ENCODE data around the gene SBNO2. TPM values are rescaled to one million over a fixed set of nuclear protein-coding genes. Genes with fewer than 3 reads are reported as not detected.

Gene SBNO2
- total and polyA plus RNA-seq, 2 donors (not counting 3 experiments of a cell fraction or from before 2014, with no cell fraction given), result 31.4 to 65.7 TPM

DNA sequence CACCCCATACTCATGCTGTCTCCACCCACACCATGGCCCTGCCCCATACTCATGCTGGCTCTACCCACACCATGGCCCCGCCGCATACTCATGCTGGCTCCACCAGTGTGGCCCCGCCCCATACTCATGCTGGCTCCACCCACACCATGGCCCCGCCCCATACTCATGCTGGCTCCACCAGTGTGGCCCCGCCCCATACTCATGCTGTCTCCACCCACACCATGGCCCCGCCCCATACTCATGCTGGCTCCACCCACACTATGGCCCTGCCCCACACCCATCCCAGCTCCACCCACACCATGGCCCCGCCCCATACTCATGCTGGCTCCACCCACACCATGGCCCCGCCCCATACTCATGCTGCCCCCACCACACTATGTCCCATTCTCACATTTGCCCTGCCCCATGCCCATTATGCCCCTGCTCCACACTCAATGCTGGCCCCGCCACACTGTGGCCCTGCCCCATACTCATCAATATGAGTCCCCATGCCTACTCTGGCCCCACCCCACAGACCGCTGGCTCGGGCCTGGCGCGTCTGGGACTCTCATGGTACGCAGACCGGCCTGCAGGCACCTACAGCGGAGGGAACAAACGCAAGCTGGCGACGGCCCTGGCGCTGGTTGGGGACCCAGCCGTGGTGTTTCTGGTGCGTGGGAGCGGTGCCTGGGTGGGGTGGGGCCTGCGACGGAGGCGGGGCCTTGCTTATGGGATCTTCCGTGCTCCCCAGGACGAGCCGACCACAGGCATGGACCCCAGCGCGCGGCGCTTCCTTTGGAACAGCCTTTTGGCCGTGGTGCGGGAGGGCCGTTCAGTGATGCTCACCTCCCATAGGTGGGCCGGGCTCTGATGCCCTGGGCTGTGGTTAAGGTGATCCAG lies 110.8 kb downstream of the SBNO2 start:
- Histone ChIP-seq H3K4me3 (replicated peaks in 1 of 3; ENCODE audit: insufficient read depth in 1 of 3, low read depth in 1 of 3, low read length in 3 of 3) (no peak overlapping the region), H3K9me1 (replicated peaks; ENCODE audit: control insufficient read depth, extremely low read depth, insufficient read depth, low read length) (no peaks in the 10 kb centered on the region), H2AFZ (ENCODE audit: low read depth, low read length) (no peak overlapping the region), H3K9me3 (replicated peaks; ENCODE audit: control insufficient read depth, insufficient read depth, low read length) (no peaks in the 10 kb centered on the region), H3K27ac (ENCODE audit: insufficient read depth, low read depth, low read length) (no peak overlapping the region), H3K79me2 (ENCODE audit: control insufficient read depth, insufficient read depth, low read length) (no peaks in the 10 kb centered on the region), H3K36me3 (ENCODE audit: control insufficient read depth in 2 of 2, extremely low read depth in 1 of 2, insufficient read depth in 2 of 2, low read length in 2 of 2) (no peaks in the 10 kb centered on the region), H3K9ac (replicated peaks; ENCODE audit: extremely low read depth, insufficient read depth, low read length) (no peak overlapping the region), H4K20me1 (replicated peaks; ENCODE audit: control insufficient read depth, extremely low read depth, insufficient read depth, low read length) (no peaks in the 10 kb centered on the region), H3K4me2 (ENCODE audit: insufficient read depth, low read length) (no peak overlapping the region), H3K4me1 (ENCODE audit: control insufficient read depth, extremely low read depth, insufficient read depth, low read length) (peaks cover 22% of the 10 kb centered on the region), H3K27me3 (ENCODE audit: control insufficient read depth in 2 of 2, insufficient read depth in 2 of 2, low read length in 2 of 2) (no peaks in the 10 kb centered on the region)
- dilution Hi-C loops (cut with MboI; ENCODE audit: extremely low pct_ligation_motif_present, low sequenced_read_pairs) (no loop called here), intact Hi-C loops (cut with micrococcal nuclease) (no loop called here)
- TF ChIP-seq, protein P1, sequence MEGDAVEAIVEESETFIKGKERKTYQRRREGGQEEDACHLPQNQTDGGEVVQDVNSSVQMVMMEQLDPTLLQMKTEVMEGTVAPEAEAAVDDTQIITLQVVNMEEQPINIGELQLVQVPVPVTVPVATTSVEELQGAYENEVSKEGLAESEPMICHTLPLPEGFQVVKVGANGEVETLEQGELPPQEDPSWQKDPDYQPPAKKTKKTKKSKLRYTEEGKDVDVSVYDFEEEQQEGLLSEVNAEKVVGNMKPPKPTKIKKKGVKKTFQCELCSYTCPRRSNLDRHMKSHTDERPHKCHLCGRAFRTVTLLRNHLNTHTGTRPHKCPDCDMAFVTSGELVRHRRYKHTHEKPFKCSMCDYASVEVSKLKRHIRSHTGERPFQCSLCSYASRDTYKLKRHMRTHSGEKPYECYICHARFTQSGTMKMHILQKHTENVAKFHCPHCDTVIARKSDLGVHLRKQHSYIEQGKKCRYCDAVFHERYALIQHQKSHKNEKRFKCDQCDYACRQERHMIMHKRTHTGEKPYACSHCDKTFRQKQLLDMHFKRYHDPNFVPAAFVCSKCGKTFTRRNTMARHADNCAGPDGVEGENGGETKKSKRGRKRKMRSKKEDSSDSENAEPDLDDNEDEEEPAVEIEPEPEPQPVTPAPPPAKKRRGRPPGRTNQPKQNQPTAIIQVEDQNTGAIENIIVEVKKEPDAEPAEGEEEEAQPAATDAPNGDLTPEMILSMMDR (IDR thresholded peaks at IDR 0.05; ENCODE audit: extremely low read depth in 1 of 2, insufficient read depth in 1 of 2, low read depth in 1 of 2, low read length in 2 of 2), result no peak
- TF ChIP-seq FOS (IDR thresholded peaks at IDR 0.05; ENCODE audit: borderline replicate concordance, insufficient read depth, low read length) (no peak), POLR2A (IDR thresholded peaks at IDR 0.05; ENCODE audit: low read depth, low read length) (no peak), POLR2AphosphoS5 (IDR thresholded peaks at IDR 0.05; ENCODE audit: insufficient read depth, low read depth, low read length) (no peak), GATA2 (IDR thresholded peaks at IDR 0.05; ENCODE audit: insufficient read depth, insufficient read length, low read depth, low read length) (no peak), MYC (IDR thresholded peaks at IDR 0.05; ENCODE audit: low read depth, low read length) (no peak), JUN (IDR thresholded peaks at IDR 0.05; ENCODE audit: borderline replicate concordance, insufficient read depth, insufficient read length, low read depth) (no peak), EZH2 (IDR thresholded peaks at IDR 0.05; ENCODE audit: borderline replicate concordance, low read depth, low read length, severe bottlenecking) (no peak)
- TF ChIP-seq, protein P2, sequence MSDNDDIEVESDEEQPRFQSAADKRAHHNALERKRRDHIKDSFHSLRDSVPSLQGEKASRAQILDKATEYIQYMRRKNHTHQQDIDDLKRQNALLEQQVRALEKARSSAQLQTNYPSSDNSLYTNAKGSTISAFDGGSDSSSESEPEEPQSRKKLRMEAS (IDR thresholded peaks at IDR 0.05; ENCODE audit: insufficient read depth, insufficient read length), result no peak
- no peak for DNase-seq (ENCODE audit: low read depth, low spot score)
- ChIA-PET CTCF (no interaction called here), POLR2A (no interaction called here)
- BruUV-seq (replicated peaks), result no TSS peak
- no peak for FAIRE-seq

Measured in endothelial cell of umbilical vein (primary cell).